HG02588 (cell line): ENCODE data around the gene TBX19.

ENCODE experiments used
- ATAC-seq: cut with Tn5 transposase; IDR thresholded peaks from one replicate; pipeline ENCODE4 v1.9.1; 2021; ENCODE audit warnings: mild to moderate bottlenecking, moderate library complexity; ENCODE audit not compliant: unreplicated experiment

TBX19 gene

GRCh38 chr1:168279253-168279652, 1.4 kb upstream of the TBX19 start:
- ATAC-seq, result no peak

GRCh38 chr1:168281603-168282325, 1.1 kb downstream of the TBX19 start:
- ATAC-seq, result no peak

- ATAC-seq, result no peak
These were observed 4.8 kb downstream of the TBX19 start for GRCh38 chr1:168285521-168285790.

GRCh38 chr1:168285971-168286927, 5.6 kb downstream of the TBX19 start:
- no peak for ATAC-seq

- no peak for ATAC-seq
These were observed 6.6 kb downstream of the TBX19 start for GRCh38 chr1:168287237-168287664.

GRCh38 chr1:168288311-168289052, 7.8 kb downstream of the TBX19 start:
- no peak for ATAC-seq

- ATAC-seq, result no peak
These were observed 10.7 kb downstream of the TBX19 start for GRCh38 chr1:168291222-168291837.

- no peak for ATAC-seq
These were observed 12.7 kb downstream of the TBX19 start for GRCh38 chr1:168293356-168293755.

GRCh38 chr1:168295411-168296114, 14.9 kb downstream of the TBX19 start:
- no peak for ATAC-seq

GRCh38 chr1:168297019-168297730, 16.5 kb downstream of the TBX19 start:
- no peak for ATAC-seq

GRCh38 chr1:168298446-168298845, 17.8 kb downstream of the TBX19 start:
- ATAC-seq, result no peak

GRCh38 chr1:168300626-168301025, 19.9 kb downstream of the TBX19 start:
- ATAC-seq, result no peak

- no peak for ATAC-seq
These were observed 21.1 kb downstream of the TBX19 start for GRCh38 chr1:168301664-168302320.

GRCh38 chr1:168303716-168304540, 23.3 kb downstream of the TBX19 start:
- no peak for ATAC-seq

GRCh38 chr1:168304865-168305264, 24.2 kb downstream of the TBX19 start:
- ATAC-seq, result no peak

GRCh38 chr1:168312718-168313604, 32.3 kb downstream of the TBX19 start:
- no peak for ATAC-seq

GRCh38 chr1:168316142-168316541, 35.5 kb downstream of the TBX19 start:
- ATAC-seq, result no peak
